ENCODE measurements around the gene ACOX3. TPM values are rescaled to one million over a fixed set of nuclear protein-coding genes. Genes with fewer than 3 reads are reported as not detected.

ACOX3 gene
- total and polyA plus RNA-seq, 9 of the 15 experiments (the other 6 are each of a cell fraction or from before 2014, with no cell fraction given), result 0.68 to 7.3 (median 3.7) TPM

DNA sequence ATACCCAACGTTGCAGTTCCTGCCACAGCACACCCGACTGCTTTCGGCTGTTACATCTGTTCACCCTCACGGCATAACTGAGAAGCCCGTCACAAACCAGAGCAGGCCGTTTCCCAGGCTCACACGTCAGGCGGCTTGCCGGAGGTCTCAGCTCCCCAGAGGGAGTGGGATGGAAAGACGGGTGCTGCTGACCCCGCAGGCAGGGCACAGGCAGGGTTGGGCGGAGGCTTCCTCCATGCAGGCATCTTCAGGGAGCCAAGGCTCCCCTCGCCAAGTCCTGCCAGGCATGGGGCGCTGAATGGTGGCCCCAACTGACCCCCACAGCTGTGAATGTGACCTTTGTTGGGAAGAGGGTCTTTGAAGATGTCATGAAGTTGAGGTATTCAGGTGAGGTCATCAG lies 57.5 kb downstream of the ACOX3 start:
- H3K9me3 ChIP-seq (replicated peaks; ENCODE audit: control insufficient read depth, insufficient read depth, low read depth, low read length), result no peaks in the 10 kb centered on the region
- 43% methylated on average over 14 of the region's 14 CpGs for WGBS (ENCODE audit: insufficient coverage, low coverage, missing lambda C conversion rate)
- no peak for FAIRE-seq
- no TSS peak for BruUV-seq (replicated peaks)
- peaks cover 4% of the 10 kb centered on the region; the same call in 1 of the 2 replicates for H4K20me1 ChIP-seq (replicated peaks; ENCODE audit: control insufficient read depth, insufficient read depth, low read length)
- H3K36me3 ChIP-seq (ENCODE audit: control insufficient read depth, insufficient read depth, low read length), result no peaks in the 10 kb centered on the region
- H3K9ac ChIP-seq (ENCODE audit: insufficient read depth in 1 of 2, low read depth in 2 of 2, low read length in 2 of 2), result no peak overlapping the region; a peak in 1 of 4 replicates
- intact Hi-C loops (cut with micrococcal nuclease) (no loop called here), in situ Hi-C loops (cut with MboI) (no loop called here)
- ChIA-PET CTCF (ENCODE audit: low intra/inter-chr PET ratio) (no interaction called here), POLR2A (no interaction called here)
- H3K4me3 ChIP-seq, result no peak overlapping the region
- no peak for DNase-seq (ENCODE audit: extremely low read depth in 1 of 4, low spot score in 3 of 4)
- ATAC-seq, result no peak
- no peak overlapping the region for H3K27ac ChIP-seq (ENCODE audit: extremely low read depth, low read depth, low read length)
- H3K4me2 ChIP-seq (ENCODE audit: insufficient read depth, low read length), result no peak overlapping the region
- H2AFZ ChIP-seq (ENCODE audit: low read depth, low read length), result no peak overlapping the region
- H3K9me1 ChIP-seq (ENCODE audit: control insufficient read depth, insufficient read depth, low read length), result peaks cover 5% of the 10 kb centered on the region
- no peaks in the 10 kb centered on the region for H3K79me2 ChIP-seq (ENCODE audit: control insufficient read depth, insufficient read depth, low read length)
- H3K27me3 ChIP-seq (ENCODE audit: control insufficient read depth in 2 of 2, insufficient read depth in 2 of 2, low read length in 2 of 2), result peaks cover 0 to 21% of the 10 kb centered on the region in 2 experiments; a peak in 1 of 5 replicates
- TF ChIP-seq U2AF1 (optimal IDR thresholded peaks at IDR 0.05; ENCODE audit: low read depth, low read length), result no peak
- TF ChIP-seq ZNF644 (tag; IDR thresholded peaks at IDR 0.05; ENCODE audit: low read depth), result no peak
- TF ChIP-seq VEZF1 (CRISPR knock-in tag; IDR thresholded peaks at IDR 0.05), result no peak
- peaks cover 0 to 36% of the 10 kb centered on the region in 2 experiments; a peak in 2 of 5 replicates for H3K4me1 ChIP-seq (replicated peaks in 1 of 2; ENCODE audit: control insufficient read depth in 2 of 2, insufficient read depth in 2 of 2, low read length in 2 of 2)

Data from K562 (cell line).